AG04450 (cell line): ENCODE results near the gene TBC1D20. TPM values are rescaled to one million over a fixed set of nuclear protein-coding genes. Genes with fewer than 3 reads are reported as not detected.

ENCODE experiments used
- CTCF ChIA-PET: fragments of 300-600, 350-600 bp; formaldehyde crosslinking; extraction: SDS; loops from one replicate; lab custom pipeline; 2022; ENCODE audit warnings: antibody characterized with exemption, inconsistent platforms; lab: Charles Lee
- POLR2A ChIA-PET: fragments of 350-600 bp; formaldehyde crosslinking; extraction: SDS; loops from one replicate; lab custom pipeline; 2021; ENCODE audit warnings: antibody characterized with exemption, inconsistent platforms; lab: Yijun Ruan, JAX
- DNase-seq: peaks from one replicate; pipeline ENCODE4 v3.0.0-alpha.2; 2011; ENCODE audit warnings: low read depth, low spot score
- H3K27ac ChIP-seq: one replicate; pipeline ENCODE4 v1.5.1; 2012; ENCODE audit warnings: low read depth, low read length, control low read depth
- H3K27me3 ChIP-seq: one replicate; pipeline ENCODE4 v1.6.0; 2012; ENCODE audit warnings: low read length; ENCODE audit not compliant: control insufficient read depth, insufficient read depth
- H3K4me3 ChIP-seq: 2 replicates; pipeline ENCODE4 v1.5.1; 2011; ENCODE audit warnings: mild to moderate bottlenecking, low read depth, low read length, control low read depth
- H3K9me3 ChIP-seq: 2 replicates; pipeline ENCODE4 v1.5.1; 2012; ENCODE audit warnings: low read length; ENCODE audit not compliant: control insufficient read depth, insufficient read depth
- CTCF ChIP-seq: IDR thresholded peaks from 2 replicates; pipeline ENCODE4 v1.5.1; 2011; ENCODE audit warnings: low read depth, low read length, control low read depth, inconsistent platforms
- polyA plus RNA-seq: library from polyadenylated mRNA; depleted of rRNA; stranded (reverse); fragments of >200 nt; gene quantifications from 2 replicates; pipeline ENCODE4 v1.2.3, GENCODE V29; 2011

The TBC1D20 gene
- polyA plus RNA-seq, 1 experiment = 40.1 TPM

GRCh38 chr20:402898-403581 is 59.3 kb downstream of the TBC1D20 start:
- H3K4me3 ChIP-seq = no peak overlapping the region
- ChIA-PET POLR2A (no interaction called here), CTCF (interaction anchor here (0.9 kb wide), 1 partner anchor 75 kb away, joined by 4 read pairs; no protein-coding TSS in a partner anchor)
- no peak overlapping the region for H3K27ac ChIP-seq
- DNase-seq = no peak
- no peaks in the 10 kb centered on the region for H3K27me3 ChIP-seq
- H3K9me3 ChIP-seq = peaks cover 5% of the 10 kb centered on the region; the same call in 1 of the 2 replicates
- no peak for TF ChIP-seq CTCF

- H3K27me3 ChIP-seq = no peaks in the 10 kb centered on the region
- no peak overlapping the region for H3K4me3 ChIP-seq
- peak overlapping the region; percentile 31 for H3K27ac ChIP-seq
- H3K9me3 ChIP-seq = peaks cover 5% of the 10 kb centered on the region; the same call in 1 of the 2 replicates
- no peak for TF ChIP-seq CTCF
- DNase-seq = no peak
- CTCF ChIA-PET = interaction anchor here (0.9 kb wide), 1 partner anchor 76 kb away, joined by 4 read pairs; no protein-coding TSS in a partner anchor
- POLR2A ChIA-PET = no interaction called here
Observed at GRCh38 chr20:402496-402885, 59.8 kb downstream of the TBC1D20 start.

DNA sequence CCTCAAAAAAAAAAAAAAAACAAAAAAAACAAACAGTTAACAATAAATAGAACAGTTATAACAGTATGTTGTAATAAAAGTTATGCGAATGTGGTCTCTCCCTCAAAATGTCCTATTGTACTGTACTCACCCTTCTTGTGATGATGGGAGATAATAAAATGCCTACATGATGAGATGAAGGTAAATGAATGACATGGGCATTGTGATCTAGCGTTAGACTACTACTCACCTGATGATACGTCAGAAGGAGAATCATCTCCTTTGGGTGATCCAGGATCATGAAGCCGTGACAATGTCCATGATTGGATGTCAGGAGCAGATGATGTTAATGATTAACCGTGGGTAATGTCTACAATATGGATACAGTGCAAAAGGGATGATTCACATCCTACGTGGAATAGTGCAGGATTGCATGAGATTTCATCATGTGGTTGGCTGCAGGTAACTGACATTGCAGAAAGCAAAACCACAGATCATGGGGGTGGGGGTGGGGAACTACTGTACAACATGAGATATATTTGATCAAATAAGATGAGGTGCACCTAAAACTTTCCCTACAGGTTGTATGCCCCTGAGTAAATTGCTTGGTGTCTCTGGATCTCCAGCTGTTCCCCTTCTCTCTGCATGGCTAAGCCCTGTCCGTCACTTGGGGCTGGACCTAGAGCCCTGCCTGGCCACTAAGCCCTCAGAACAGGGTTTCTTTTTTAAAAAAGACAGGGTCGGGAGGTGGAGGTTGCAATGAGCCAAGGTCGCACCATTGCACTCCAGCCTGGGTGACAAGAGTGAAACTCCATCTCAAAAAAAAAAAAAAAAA is 60.4 kb downstream of the TBC1D20 start:
- CTCF ChIA-PET = no interaction called here
- TF ChIP-seq CTCF = no peak
- H3K4me3 ChIP-seq = no peak overlapping the region
- POLR2A ChIA-PET = interaction anchor here (0.7 kb wide), 1 partner anchor 34 kb away, joined by 6 read pairs; no protein-coding TSS in a partner anchor
- peak; percentile 13 for DNase-seq
- H3K27me3 ChIP-seq = no peaks in the 10 kb centered on the region
- peak overlapping the region; percentile 31 for H3K27ac ChIP-seq
- H3K9me3 ChIP-seq = peaks cover 5% of the 10 kb centered on the region; the same call in 1 of the 2 replicates

GRCh38 chr20:400454-401275 is 61.7 kb downstream of the TBC1D20 start:
- no peak for TF ChIP-seq CTCF
- no peak for DNase-seq
- Histone ChIP-seq H3K4me3 (no peak overlapping the region), H3K9me3 (peaks cover 5% of the 10 kb centered on the region; the same call in 1 of the 2 replicates), H3K27ac (no peak overlapping the region), H3K27me3 (no peaks in the 10 kb centered on the region)
- CTCF ChIA-PET = interaction anchor here (1.2 kb wide), 1 partner anchor 46 kb away, joined by 8 read pairs; no protein-coding TSS in a partner anchor
- POLR2A ChIA-PET = interaction anchor here (0.7 kb wide), 1 partner anchor 35 kb away, joined by 6 read pairs; no protein-coding TSS in a partner anchor
